Fibroblast of mammary gland (primary cell): Measurements from ENCODE around the gene MED27.

Experiments used
- DNase-seq: peaks from one replicate; pipeline ENCODE4 v3.0.0-alpha.2; 2010; ENCODE audit warnings: low read depth
- H3K4me3 ChIP-seq: 2 replicates; pipeline ENCODE4 v1.5.1; 2011; ENCODE audit warnings: low read depth, mild to moderate bottlenecking, low read length, moderate library complexity; ENCODE audit not compliant: control insufficient read depth
- TF ChIP-seq, protein P1 (sequence below): conservative IDR thresholded peaks from 2 replicates; pipeline ENCODE4 v1.5.1; 2011; ENCODE audit warnings: low read depth, low read length, inconsistent platforms; ENCODE audit not compliant: control insufficient read depth, insufficient read depth

The MED27 gene

DNA sequence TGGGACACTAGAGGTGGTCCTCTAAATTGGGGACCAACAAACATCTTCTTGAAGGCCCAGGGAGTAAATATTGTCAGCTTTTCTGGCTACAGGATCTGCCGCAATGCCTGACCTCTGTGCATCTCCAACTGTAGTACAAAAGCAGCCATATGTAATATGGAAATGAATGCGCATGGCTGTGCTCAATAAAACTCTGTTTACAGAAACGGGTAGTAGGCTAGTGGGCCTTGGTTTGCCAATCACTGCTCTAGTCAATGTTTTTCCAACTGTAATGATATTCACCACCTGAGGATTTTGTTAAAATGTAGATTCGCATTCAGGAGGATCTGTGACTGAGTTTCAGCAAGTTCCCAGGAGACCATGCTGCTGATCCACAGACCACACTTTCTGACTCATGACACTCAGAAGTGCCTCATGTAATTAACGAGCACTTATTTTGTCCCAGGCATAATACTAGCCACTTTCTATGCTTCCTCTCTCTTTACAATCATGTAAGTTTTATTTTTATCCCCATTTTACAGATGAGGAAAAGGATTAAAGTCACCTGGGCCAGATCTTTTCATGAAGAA is 96.9 kb downstream of the MED27 start:
- DNase-seq: peak; percentile 75
- TF ChIP-seq, protein P1, sequence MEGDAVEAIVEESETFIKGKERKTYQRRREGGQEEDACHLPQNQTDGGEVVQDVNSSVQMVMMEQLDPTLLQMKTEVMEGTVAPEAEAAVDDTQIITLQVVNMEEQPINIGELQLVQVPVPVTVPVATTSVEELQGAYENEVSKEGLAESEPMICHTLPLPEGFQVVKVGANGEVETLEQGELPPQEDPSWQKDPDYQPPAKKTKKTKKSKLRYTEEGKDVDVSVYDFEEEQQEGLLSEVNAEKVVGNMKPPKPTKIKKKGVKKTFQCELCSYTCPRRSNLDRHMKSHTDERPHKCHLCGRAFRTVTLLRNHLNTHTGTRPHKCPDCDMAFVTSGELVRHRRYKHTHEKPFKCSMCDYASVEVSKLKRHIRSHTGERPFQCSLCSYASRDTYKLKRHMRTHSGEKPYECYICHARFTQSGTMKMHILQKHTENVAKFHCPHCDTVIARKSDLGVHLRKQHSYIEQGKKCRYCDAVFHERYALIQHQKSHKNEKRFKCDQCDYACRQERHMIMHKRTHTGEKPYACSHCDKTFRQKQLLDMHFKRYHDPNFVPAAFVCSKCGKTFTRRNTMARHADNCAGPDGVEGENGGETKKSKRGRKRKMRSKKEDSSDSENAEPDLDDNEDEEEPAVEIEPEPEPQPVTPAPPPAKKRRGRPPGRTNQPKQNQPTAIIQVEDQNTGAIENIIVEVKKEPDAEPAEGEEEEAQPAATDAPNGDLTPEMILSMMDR: no peak
- H3K4me3 ChIP-seq: no peak overlapping the region

DNA sequence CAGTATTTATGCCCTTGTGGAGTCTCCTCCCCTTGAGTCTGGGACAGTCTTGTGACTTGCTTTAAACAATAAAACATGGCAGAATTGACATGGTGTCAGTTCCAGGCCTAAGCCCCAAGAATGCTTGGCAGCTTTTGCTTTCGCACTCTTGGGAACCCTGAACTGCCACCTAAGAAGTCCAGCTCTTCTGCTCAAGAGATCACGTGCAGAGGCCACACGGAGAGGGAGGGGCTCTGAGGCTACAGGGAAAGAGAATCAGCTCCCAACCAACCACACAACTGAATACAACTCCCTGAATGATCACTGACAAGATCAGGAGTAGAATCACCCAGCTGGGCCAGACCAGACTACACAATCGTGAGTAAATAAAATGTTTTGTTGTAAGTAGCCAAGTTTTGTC is 97.6 kb downstream of the MED27 start:
- no peak for DNase-seq
- TF ChIP-seq, protein P1: no peak
- no peak overlapping the region for H3K4me3 ChIP-seq

DNA sequence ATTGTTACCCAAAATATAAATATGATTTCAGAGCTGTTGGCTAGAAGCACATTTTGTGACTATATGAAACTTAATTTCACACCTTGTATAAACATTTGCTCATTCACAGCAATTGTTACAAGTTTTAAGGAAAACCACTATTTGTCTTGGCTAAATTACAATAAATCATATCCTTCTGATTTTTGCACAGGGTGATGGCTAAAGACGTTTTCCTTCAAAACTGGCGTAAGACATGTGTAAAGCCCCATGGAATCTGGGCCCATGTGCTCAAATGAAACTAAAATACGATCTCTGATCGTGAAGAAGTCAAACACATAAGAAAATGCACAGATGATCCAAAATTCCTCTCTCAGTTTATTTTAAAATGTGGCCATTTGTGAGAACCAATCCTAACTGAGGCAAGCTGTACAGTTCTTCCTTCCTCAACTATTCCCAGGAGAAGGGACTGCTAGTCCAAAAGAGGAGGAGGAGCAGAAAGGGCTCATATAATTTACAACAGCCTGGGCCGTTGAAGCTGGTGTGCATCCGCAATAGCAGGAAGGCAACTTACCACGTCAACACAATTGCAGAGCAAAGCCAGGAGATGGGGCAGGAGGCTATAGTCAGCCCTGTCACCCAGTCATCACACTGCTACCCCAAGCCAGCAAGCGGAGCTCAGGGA is 98.4 kb downstream of the MED27 start:
- no peak overlapping the region for H3K4me3 ChIP-seq
- DNase-seq: peak; percentile 21
- TF ChIP-seq, protein P1: no peak

DNA sequence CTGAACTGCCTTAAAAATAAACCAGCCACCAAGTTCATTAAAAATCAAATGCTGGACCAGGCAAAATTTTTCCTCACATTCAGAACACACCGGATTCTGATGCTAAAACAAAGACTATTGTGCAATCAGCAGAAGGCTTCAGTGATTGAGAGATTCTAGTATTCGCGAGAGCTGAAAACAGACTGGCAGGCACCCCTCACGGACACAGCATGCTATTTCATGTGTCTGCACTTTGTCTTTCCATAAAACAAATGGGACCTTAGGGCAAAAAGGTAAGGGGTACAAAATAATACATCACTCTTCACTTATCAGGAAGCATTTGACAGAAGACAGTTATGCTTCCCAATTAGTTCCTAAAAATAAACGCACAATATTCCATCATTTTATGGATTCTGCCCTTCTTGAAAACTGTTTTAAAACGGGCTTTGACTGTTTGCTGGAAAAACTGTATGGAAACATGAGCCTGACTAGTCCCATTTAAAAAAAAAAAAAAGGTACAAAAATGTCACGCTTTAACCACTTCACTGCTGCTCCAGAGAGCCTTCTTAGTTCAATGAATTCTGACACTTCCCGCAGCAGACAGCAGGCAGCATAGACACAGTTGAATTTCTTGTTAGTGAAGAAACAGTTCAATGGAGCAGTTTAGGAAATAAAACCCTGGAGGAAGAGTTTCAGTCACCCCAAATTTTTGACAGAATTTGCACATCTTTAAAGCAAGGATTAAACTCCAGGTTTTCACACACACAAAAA is 99.2 kb downstream of the MED27 start:
- no peak overlapping the region for H3K4me3 ChIP-seq
- TF ChIP-seq, protein P1: no peak
- no peak for DNase-seq

DNA sequence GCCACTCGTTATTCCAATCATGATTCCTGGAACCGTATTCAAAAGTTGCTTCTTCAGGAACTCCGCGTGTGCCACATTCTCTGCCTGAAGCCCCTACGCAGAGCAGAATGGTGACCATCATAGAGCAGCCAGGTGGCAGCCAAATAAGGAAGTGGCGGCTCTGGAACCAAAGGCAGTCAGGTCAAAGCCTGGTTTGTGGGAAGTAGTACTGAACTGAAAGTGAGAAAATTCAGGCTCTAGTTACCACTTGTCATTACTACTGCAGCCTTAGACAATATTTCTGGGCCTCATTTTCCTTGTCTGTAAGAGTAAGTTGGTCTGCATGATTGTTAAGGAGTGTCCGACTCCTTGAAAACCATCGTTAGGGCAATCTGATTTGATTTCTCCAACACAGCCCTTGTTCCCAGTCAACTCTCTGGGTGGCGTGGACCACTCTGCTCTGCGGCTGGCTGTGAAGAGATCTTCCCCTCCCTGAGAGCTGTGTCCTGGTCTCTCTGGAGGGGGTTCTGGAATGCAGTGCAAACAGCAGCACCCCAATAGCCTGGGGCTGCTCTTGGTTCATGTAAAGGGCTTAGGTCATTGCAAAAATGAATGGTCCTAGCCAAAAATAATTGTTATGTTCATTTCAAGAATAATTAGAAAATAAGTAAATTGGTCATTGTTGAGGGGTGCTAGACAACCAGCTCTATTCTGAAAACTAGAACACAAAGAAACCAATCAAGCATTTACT is 102.4 kb downstream of the MED27 start:
- H3K4me3 ChIP-seq: no peak overlapping the region
- DNase-seq: no peak
- TF ChIP-seq, protein P1: no peak
